Stimulated activated CD8-positive, alpha-beta memory T cell treated with anti-CD3 and anti-CD28 coated beads, Interleukin-15, amount 100 ng/mL, for 1 hour (primary cell): ENCODE results near the gene ARL5A.
"Not testable (repeated sequence)": the region's sequence is repeated elsewhere in the genome, so short reads cannot be mapped to it uniquely, and the experiment has no call there.

Source experiments
- DNase-seq: peaks from one replicate; pipeline ENCODE4 v3.0.0-alpha.2; 2020; ENCODE audit warnings: low read depth

ARL5A gene, protein sequence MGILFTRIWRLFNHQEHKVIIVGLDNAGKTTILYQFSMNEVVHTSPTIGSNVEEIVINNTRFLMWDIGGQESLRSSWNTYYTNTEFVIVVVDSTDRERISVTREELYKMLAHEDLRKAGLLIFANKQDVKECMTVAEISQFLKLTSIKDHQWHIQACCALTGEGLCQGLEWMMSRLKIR

DNA sequence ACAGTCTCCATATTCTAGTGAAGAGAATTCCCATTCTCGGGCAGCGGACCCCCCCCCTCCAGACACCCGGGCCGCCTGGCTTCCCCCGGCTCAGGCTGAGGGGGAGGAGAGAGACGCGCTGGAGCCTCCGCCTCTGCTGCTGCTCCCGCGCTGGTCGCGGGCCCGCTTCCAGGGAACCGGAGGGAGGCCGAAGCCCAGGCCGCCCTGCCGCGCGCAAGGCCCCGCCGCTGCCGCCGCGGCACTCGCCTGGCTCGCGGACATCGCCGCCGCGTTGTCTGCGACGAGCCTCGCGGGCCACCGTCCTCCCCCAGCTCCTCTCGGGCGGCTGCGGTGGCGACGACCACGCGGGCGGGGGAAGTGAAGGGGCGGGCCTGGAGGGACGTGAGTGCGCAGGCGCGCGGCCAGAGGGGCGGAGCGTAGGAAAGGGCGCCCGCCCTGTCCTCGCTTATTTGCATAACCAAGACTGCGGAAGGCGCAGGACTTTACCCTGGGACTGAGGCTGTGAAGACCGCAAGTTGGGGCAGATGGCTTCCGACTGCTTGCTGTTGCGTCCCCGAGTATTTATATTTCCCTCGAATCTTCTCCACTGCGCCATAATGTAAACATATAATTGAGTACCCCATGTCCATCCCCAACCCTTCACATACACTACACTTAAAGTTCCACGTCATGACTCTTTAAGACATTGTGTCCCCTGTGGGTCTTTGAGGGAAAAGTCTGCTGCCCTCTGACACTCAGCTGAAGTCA is at the start of gene ARL5A:
ARL5A (minus strand) TSS at position 279 of the 747 bp plus-strand sequence; CDS start at position 34, 245 bp downstream.
- DNase-seq: peak; percentile 86

DNA sequence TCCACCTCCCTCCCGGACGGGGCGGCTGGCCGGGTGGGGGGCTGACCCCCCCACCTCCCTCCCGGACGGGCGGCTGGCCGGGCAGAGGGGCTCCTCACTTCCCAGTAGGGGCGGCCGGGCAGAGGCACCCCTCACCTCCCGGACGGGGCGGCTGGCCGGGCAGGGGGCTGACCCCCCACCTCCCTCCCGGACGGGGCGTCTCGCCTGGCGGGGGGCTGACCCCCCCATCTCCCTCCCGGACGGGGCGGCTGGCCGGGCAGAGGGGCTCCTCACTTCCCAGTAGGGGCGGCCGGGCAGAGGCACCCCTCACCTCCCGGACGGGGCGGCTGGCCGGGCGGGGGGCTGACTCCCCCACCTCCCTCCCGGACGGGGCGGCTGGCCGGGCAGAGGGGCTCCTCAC is 47.4 kb upstream of the ARL5A start:
- DNase-seq: not testable (repeated sequence)

DNA sequence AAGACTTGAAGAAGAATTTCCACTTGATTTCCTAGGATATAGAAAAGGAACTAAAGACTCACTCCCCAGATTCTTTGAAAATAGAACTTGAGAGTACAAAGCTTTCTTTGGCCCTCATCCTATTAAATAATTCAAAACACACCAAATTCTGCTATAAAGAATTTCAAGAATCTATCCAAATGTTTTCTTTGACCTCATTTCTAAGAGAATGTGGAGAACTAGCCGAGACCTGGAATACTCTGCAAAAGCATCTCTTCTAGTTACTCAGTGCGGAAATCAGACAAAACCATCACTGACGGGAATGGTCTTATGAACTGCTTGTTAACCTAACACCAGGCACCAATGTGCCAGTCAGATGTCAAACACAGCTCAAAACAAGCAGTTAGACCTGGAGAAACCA is 44.2 kb upstream of the ARL5A start:
- DNase-seq: no peak

DNA sequence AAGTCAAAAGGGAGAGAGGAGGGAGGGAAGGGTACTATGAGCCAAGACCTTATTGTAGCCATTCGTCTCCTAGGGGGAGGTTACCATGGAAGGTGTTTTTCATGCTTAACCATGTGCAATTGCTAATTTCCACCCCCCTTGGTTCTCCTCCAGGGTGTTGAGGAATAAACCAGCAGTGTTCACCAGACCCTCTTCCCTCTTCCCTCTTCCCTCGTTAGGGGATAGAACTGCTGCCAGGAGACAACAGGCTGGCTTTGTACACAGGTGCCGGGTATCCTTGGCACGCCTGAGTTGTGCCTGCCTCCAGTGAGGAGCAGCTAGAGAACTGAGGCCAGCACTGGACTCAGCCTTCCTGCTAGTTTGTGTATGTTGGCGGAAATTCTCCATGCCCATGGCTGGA is 41.1 kb upstream of the ARL5A start:
- no peak for DNase-seq

DNA sequence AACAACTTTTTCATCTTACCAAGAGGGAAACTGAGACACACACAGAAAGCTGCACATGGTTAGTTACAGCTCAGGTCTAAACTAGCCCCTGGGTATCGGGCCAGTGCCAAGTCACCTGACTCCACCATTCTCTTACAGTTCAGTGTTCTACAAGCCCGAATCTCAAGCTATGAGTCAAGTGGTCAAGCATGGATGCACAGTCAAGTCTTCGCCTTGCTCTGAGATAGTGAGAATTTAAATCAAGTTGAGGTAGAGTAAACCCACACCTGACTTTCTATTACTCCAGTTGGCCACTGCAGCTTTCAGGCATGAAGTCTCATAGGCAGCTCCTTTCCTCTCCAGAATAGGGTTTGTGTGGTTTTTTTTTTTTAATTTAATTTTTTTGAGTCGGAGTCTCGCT is 34.5 kb upstream of the ARL5A start:
- no peak for DNase-seq

DNA sequence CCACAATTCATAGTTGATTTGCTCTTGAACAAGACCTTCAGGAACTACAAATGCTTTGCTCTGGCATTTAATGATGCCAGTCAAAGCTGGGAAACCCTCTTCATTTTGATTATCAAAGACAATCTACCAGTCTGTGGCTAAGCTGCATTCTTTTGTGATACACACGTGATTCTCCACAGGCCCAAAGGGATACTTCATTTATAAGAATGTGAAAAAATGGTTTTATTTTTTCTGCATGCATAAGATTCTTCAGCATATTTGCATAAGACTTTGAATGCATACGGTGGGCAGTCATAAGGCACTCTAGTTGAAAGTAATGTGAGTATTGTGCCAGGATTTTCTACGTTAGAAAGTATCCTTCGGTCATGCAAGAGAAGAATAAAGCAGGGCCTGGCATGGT is 33.0 kb upstream of the ARL5A start:
- no peak for DNase-seq

DNA sequence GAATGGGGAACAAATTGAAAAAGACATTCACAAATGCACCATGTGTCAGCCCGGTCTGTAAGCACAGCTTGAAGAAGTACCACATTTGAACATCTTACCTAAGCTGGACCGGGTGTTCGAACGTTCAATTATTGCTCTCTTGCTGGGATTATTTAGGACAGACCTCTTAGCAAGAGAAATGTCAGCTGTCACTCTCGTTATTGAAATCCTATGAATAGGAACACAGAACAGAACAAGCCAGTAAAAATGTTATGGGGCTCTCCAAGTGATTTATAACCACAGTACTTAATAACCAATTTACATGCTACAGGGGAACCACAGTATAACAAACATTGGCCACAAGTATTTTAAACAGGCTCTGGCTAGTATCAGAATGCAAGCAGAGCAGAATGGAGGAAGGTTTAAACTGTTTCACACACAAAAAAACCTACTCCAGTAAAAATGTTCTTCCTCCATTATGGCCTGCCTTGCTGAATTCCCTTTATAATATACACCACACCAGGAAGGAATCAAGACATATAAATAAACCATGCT is 32.5 kb upstream of the ARL5A start:
- DNase-seq: no peak

DNA sequence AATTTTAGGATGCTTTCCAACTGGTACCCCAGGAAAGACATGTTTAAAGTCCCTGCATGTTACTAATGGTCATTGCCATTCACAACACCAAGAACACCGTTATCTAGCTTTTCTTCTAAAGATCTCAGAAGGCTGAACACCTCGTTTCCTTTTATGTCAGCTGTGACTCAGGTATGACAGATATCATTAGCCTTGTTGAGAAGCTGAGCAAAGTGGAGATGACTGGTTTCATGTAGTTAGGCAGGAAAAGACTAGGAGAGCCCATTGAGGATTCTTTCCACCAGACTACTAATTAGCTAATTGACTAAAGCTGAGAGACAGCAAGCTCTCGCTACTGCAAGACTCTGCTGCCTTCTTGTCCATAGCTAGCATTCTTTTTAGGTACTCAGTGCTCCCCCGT is 32.0 kb upstream of the ARL5A start:
- no peak for DNase-seq

DNA sequence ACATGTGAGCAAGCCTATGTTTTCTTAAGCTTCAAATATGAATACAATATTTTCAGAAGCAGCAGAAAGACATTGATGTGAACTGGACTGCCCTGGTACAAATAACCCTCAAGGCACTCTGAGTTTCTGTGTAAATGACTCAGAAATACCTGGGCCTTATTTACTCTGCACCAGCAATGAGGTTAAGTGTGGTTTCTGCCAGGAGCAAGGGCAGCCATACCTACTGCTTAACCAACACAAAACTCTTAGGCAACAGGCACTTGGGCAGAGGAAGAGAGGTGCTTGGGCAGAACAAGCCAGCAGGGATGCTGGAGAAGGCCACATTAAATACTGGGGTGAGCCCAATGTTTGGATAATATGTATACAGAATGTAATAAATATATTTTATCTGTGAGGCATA is 29.4 kb upstream of the ARL5A start:
- DNase-seq: no peak

DNA sequence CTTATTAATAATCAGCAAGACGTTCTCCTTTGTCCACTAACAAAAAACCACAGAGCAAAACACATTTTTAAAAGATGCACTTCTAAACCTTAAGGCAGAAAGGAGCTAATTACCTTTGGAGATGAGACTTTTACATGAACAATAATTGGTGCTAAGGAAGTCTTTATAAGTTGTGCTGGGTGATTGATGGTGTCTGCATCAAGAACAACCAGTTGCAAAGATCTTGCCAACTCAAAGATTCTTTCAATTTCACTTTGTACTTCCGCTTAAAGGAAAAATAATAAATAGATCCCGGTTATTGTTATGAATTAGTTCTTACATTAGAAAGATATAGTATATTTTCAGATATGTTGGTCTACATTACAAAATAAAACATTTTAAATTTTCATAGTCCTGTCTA is 26.9 kb upstream of the ARL5A start:
- DNase-seq: no peak

DNA sequence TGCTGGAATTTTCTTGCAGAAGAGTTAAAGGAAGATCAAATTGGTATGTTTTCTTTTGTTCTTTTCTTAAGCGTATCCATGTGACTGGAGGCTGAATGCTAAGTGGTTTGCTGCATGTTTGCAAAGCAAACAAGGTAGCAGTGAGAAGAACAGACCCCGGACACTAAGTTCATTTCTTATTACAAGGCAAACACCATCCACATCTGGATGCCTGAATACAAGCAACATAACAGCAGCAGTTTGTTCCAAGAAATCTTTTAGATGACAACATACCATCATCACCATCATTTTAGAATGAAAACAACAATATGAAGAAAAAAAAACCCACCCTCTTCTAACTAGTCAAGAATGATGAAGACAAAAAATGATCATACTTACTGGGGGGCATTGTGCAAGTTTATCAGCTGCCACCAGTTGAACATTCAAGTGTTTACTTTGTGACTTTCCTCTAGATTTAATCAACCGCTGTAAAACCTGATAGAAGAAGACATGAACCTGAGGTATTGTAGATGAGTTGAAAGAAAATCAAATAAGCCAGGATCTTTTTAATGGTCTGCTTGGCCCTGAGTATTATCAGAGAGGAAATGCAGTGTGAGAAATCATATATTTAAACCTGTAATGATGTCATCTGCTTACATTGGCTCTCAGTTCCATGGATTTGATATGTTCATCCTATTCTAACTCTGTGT is 25.0 kb upstream of the ARL5A start:
- no peak for DNase-seq

DNA sequence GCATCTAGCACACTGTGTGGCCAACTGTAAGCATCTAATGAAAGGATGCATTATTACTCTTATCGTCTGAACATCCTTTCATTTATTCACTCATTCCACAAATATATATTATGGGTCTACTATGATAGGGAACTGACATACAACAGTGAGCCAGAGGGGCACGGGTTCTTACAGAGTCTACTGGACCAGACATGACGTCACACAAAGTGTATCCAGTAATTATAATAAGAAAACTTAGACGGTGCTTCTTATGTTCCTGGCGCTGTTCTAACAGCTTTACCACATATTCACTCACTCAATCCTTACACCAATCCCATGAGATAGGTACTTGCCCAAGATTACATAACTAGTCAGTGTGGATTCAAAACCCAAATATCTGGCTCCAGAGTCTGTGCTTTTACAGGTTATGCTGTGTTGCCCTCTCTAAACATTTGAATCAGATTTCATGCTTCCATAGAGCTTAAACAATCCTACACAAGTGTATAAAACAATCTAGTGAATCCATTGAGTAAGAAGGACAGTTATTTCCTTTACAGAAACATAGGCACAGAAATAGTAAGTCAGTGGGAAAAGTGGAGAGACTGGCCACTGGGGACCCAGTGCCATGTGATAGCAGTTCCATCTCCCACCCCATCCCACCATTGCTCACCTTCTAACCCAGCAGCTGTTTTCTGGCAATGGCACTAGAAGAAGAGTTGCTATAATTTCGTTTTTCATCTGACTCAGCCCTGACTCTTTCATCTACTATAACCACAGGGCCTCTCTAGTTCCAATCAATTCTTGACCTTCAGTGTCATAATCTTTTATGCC is 24.2 kb upstream of the ARL5A start:
- no peak for DNase-seq

DNA sequence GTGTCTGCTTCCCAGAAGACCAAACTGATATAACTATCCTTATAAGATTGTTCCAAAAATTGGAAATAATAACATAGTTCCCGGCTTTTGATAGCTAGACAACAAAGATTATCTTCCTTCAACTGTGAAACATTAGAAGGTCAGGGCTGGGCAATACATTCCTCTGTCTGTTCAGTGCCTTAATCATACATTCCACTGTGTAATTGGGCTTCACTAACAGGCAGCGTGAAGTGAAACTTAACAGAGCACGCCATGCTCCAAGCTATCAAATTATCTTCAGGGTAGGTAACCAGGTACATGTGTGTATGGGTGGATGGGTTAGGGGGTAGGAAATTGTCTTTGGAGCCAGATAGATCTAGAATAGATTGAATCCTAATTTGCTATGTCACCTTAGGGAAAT is 23.5 kb upstream of the ARL5A start:
- no peak for DNase-seq

DNA sequence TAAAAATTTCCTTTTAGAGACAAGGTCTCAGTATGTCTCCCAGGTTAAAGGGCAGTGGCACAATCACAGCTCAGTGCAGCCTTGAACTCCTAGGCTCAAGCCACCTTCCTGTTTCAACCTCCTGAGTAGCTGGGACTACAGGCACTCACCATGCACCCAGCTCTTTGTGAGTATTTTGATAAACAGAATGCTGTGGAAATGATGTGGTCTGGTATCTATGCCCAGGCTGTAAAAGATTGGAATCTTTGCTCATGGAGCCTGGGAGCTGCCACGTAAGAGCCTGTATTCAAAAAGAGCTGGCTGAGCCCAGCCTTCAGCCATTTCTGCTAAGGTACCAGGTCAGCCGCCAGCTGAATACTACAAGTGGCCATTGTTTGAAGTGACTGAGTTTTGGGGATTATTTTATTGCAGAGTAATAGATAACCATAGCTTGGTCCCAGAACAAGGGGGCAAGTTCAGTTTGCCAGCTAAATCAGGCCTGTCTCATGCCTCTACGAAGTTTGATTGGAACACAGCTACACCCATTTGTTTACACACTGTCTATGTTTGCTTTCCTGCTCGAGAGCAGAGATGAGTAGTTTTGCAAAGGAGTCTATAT is 21.3 kb upstream of the ARL5A start:
- no peak for DNase-seq

DNA sequence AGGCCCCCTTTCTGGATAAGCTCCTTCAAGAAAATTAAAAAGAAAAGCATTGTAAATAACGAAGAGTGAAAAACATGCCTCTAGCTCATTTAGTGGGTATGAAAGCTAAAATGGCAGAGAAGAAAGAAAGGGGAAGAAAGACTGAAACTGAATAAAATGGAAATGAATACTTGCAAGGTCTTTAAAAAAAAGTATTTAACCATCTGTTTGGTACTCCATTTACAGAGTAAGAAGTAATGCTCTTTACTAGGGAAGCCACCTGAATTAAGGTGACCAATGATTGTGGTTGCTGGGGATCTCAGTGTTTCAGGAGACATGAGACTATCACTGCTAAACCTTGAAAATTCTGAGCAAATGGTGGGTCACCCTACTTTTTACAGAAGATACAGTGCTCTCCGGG is 17.7 kb upstream of the ARL5A start:
- no peak for DNase-seq

DNA sequence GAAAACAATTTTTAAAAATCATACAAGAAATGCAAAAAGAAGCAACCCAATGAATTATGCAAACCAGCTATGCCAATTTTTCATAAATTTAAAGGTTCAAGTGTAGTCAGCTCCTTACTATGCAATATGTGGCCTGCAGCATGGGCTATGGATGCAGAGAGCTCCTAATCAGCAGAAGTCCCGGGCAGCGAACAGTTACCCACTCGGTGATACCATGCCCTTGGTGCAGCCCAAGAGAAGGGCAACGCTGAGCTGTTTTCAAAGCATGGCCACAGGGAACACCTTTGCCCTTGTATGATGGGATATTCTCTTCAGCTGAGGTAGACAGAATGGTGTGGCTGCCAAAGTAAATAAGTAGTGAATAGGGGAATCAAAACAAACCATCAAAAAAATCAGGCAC is 17.3 kb upstream of the ARL5A start:
- DNase-seq: no peak

DNA sequence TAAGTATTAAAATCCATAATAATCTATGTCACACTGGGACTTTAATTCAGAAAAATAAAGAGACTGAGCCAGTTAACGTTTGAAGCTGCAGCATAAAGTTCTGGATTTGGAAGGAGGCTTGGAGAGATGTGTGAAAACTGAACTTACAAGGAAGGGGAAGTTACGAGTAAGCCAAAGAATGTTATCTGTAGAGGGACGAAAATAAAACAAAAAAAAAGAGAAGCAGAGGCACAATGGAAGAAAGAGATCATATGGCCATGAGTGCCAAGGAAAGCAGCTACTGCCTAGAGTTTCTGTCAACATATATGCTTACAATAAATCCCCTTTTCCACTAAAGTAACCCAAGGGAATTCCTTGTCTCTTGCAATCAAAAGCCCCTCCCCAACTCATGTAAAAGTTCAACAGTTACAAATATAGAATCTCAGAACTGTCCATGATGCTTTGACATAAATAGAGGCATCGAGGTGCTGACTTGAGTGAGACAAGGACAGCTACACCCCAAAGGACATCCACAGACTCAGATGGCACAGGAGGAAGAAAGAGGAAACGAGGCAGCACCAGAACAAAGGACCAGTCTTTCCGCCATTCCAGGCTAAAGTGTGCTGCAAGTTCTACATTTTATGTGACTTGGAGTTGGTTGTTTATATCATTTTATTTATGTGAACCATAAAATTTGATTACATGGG is 16.1 kb upstream of the ARL5A start:
- DNase-seq: no peak

DNA sequence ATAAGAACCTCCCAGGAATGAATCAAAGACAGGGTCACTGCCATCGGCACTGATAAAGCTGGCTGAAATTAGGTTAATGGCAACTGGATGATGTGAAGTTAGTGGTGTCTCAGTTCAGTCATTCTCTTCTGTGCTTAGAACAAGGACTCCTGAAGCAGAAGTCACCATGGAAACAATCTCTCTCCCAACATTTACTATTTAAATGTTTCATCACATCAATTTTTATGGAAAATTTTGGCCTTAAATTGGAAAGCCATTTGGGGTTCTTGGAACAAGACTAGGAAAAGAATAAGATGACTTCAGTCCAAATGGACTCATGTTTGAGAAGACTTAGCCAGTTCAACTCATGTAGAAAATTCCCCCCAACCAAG is 15.5 kb upstream of the ARL5A start:
- DNase-seq: no peak

DNA sequence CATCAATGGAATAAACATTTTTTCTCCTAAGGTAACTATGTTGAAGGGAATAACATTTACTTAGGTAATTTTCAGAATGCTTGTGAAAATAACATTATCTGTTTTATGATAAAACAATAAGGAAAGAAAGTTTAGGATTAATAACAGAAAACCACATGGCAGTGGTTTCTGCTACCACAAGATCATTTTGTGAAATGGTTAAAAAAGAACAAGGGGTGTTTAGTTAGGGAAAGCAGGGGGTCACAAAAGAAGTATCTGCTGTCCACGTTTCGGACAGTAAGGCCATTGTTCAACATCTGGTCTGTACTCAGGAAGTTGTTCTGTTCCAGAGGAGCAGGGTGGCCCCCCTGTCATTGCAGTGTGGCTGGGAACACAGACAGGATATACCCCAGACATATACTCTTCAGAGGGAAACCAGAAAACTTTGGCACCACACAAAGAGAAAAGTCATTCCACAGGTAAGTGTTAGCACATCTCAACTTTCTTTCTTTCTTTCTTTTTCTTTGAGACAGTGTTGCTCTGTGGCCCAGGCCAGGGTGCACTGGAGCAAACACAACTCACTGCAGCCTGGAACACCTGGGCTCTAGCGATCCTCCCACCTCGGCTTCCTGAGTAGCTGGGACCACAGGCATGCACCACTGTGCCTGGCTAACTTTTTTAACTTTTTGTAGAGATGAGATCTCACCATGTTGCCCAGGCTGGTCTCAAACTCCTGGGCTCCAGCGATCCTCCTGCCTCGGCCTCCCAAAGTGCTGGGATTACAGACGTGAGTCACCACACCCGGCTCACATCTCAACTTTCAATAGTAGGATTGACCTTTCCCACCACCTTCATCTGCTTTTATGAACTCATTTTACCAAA is 14.8 kb upstream of the ARL5A start:
- no peak for DNase-seq

DNA sequence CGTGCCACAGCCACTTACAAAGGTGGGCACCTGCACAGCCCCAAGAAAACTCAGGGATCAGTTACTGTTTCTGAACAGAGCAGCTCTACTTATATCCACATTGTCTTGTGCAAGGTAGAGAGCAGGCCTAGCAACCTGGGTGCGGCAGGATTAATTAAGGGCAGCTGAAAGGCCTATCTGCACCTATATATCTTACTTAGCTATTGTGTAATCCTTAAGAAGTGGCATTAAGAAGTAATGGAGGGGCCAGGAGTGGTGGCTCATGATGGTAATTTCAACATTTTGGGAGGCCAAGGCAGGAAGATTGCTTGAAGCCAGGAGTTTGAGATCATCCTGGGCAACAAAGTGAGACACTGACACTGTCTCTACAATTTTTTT is 12.8 kb upstream of the ARL5A start:
- DNase-seq: no peak
